Spleen (tissue), 7 donors: ENCODE results near the gene HSD17B2.

Experiments used
- POLR2A ChIP-seq, 3 donors: fragments of 450-650 bp; IDR thresholded peaks; one replicate each; pipeline ENCODE4 v1.5.1; 2017; ENCODE audit warnings: antibody characterized with exemption in 3 of 3, mild to moderate bottlenecking in 1 of 3
- POLR2AphosphoS5 ChIP-seq, 3 donors: sonication (generic); formaldehyde crosslinking; IDR thresholded peaks; one replicate each; pipeline ENCODE4 v1.5.1; 2017; ENCODE audit warnings: antibody characterized with exemption in 3 of 3
- TF ChIP-seq, protein P1 (sequence below), 11 experiments: fragments of 200-600 bp in 7 of 11; fragments of 450-650 bp in 4 of 11; sonication (generic) in 4 of 11; IDR thresholded peaks in 8 of 11; conservative IDR thresholded peaks in 3 of 11; 1 replicate in 7 of 11; 2 replicates in 4 of 11; pipeline versions ENCODE4 v1.4.0 to v1.8.0; 2016 to 2021; ENCODE audit warnings: antibody characterized with exemption in 11 of 11, inconsistent platforms in 4 of 11, mild to moderate bottlenecking in 1 of 11
- donor health status: DM: no; HTN: no; CAD: no; lungs with moderate emphysema.
- donor health status: DM: no; HTN: no; CAD: no.
- donor health status: DM: no; HTN: no; CAD: no.

DNA sequence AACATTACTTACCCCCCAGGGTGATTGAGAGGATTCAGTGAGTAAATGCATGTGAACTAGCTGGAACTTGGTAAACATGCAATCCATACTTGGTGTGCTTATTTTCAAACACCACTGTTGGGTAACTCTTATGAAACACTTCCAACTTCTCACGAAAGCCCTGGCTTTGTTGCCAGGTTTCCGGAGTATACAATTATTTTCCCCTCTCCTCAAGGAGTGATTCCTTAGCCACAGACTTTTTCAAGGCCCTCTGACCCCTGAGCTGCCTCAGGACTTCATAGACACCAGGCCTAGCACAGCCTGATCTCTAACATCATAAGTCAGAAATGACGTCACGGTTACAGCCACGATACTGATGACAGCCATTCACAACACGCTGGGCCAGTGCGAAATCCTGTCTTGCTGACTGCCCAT, 27.6 kb downstream of the HSD17B2 start:
- TF ChIP-seq, protein P1, sequence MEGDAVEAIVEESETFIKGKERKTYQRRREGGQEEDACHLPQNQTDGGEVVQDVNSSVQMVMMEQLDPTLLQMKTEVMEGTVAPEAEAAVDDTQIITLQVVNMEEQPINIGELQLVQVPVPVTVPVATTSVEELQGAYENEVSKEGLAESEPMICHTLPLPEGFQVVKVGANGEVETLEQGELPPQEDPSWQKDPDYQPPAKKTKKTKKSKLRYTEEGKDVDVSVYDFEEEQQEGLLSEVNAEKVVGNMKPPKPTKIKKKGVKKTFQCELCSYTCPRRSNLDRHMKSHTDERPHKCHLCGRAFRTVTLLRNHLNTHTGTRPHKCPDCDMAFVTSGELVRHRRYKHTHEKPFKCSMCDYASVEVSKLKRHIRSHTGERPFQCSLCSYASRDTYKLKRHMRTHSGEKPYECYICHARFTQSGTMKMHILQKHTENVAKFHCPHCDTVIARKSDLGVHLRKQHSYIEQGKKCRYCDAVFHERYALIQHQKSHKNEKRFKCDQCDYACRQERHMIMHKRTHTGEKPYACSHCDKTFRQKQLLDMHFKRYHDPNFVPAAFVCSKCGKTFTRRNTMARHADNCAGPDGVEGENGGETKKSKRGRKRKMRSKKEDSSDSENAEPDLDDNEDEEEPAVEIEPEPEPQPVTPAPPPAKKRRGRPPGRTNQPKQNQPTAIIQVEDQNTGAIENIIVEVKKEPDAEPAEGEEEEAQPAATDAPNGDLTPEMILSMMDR (IDR thresholded peaks at IDR 0.05 in 8 of 11, conservative IDR thresholded peaks at IDR 0.05 in 3 of 11), result no peak
- TF ChIP-seq POLR2AphosphoS5 (IDR thresholded peaks at IDR 0.05) (no peak), POLR2A (IDR thresholded peaks at IDR 0.05) (no peak)
